Pancreas (tissue), 10 donors: Measurements from ENCODE around the gene PRKCA. TPM values are rescaled to one million over a fixed set of nuclear protein-coding genes. Genes with fewer than 3 reads are reported as not detected.

Experiments used
- ATAC-seq, 4 donors: fragments of 200-7000 bp; cut with Tn5 transposase; one replicate each; pipeline versions ENCODE4 v1.8.0 to v1.9.1; 2020; ENCODE audit warnings: mild to moderate bottlenecking in 4 of 4, moderate library complexity in 4 of 4
- DNase-seq, 6 donors: peaks; one replicate each; pipeline ENCODE4 v3.0.0-alpha.2; 2020
- FAIRE-seq: peaks from 2 replicates; lab custom pipeline; 2012; peaks lifted over from hg19 to GRCh38; lab: Jason Lieb, UNC
- H3K27ac ChIP-seq, 4 donors: fragments of 200-600 bp; sonication (generic); 1 replicate in 3 of 4; 2 replicates in 1 of 4; pipeline versions ENCODE4 v1.5.0 to v1.8.0; 2020
- H3K27me3 ChIP-seq, 4 donors: fragments of 200-600 bp; one replicate each; pipeline ENCODE4 v1.8.0; 2021
- H3K36me3 ChIP-seq, 3 donors: fragments of 200-600 bp; sonication (generic) in 1 of 3; one replicate each; pipeline versions ENCODE4 v1.5.0 to v1.8.0; 2020 to 2021
- H3K4me1 ChIP-seq, 3 donors: fragments of 200-600 bp; one replicate each; pipeline ENCODE4 v1.8.0; 2021
- H3K4me3 ChIP-seq, 4 donors: fragments of 200-600 bp; sonication (generic) in 2 of 4; one replicate each; pipeline versions ENCODE4 v1.5.0 to v1.8.0; 2020 to 2021
- H3K9me3 ChIP-seq, 4 donors: fragments of 200-600 bp; one replicate each; pipeline ENCODE4 v1.8.0; 2021
- WGBS, 2 donors: extraction: QIAGEN DNeasy Blood & Tissue Kit; methylation state at CpG; one replicate each; pipeline ENCODE4 v1.1.7; 2013; 5-methylcytosine and 5-hydroxymethylcytosine counted together
- intact Hi-C, 3 donors: fragments of 100-400 bp; cut with DNase I; formaldehyde crosslinking; loops; one replicate each; pipeline versions ENCODE4 v1.11.1 to v1.14.2; 2022
- polyA plus RNA-seq, 2 donors: library from polyadenylated mRNA; stranded (reverse); fragments of 200-250 nt; gene quantifications; one replicate each; pipeline ENCODE4 v1.2.3, GENCODE V29; 2013
- total RNA-seq, 6 donors: library from RNA; stranded (reverse); fragmentation: NEBNext Ultra II Directional in 4 of 6; extraction: Animal tissue kit (Norgen Biotek cat#: 25700) in 4 of 6; gene quantifications; one replicate each; pipeline versions ENCODE4 v1.2.1 to v1.2.4, GENCODE V29; 2021 to 2023
- TF ChIP-seq, protein P1 (sequence below), 4 donors: fragments of 200-600 bp; sonication (generic) in 3 of 4; IDR thresholded peaks; one replicate each; pipeline versions ENCODE4 v1.5.0 to v1.8.0; 2021; ENCODE audit warnings: antibody characterized with exemption in 4 of 4
- donor health status: healthy with polysubstance abuse.
- donor health status: DM: no; HTN: no; CAD: no; lungs with moderate emphysema.
- donor health status: DM: no; HTN: no; CAD: no.
- donor health status: control.
- donor health status: control.
- donor health status: Bipolar disorder and iron deficiency.
- donor health status: DM: yes; HTN: yes; CAD: no.
- donor health status: DM: no; HTN: no; CAD: no.
- donor health status: DM: no; HTN: no; CAD: no.
- donor health status: DM: yes; HTN: yes; CAD: no.

PRKCA gene
- total and polyA plus RNA-seq, 8 donors: 3.5 to 22.3 (median 10.2) TPM

DNA sequence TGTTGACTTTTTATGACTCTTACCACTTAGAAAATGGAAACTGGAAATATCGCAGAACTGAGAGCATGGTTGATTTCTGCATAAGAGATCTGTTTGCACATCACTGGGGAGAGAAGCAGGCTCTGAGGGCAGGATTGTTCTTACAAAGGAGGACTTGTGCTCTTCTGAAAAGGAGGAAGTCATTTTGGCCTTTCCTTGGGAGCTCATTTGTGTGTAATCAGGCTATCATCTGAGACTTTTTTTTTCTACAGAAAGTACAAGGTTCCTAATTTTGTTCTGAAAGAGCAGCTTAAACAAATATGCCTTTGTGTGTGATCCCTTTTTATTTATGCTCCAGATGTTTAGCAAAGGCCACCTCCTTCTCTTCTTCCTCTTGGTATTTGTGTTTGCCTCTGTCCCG, 386.8 kb downstream of the PRKCA start:
- Histone ChIP-seq H3K27me3 (no peaks in the 10 kb centered on the region), H3K9me3 (no peaks in the 10 kb centered on the region), H3K36me3 (peaks cover 0 to 10% (median 0%) of the 10 kb centered on the region in 3 donors), H3K4me1 (no peaks in the 10 kb centered on the region), H3K4me3 (no peak overlapping the region), H3K27ac (no peak overlapping the region)
- ATAC-seq (no peak), DNase-seq (no peak), FAIRE-seq (no peak)
- TF ChIP-seq, protein P1, sequence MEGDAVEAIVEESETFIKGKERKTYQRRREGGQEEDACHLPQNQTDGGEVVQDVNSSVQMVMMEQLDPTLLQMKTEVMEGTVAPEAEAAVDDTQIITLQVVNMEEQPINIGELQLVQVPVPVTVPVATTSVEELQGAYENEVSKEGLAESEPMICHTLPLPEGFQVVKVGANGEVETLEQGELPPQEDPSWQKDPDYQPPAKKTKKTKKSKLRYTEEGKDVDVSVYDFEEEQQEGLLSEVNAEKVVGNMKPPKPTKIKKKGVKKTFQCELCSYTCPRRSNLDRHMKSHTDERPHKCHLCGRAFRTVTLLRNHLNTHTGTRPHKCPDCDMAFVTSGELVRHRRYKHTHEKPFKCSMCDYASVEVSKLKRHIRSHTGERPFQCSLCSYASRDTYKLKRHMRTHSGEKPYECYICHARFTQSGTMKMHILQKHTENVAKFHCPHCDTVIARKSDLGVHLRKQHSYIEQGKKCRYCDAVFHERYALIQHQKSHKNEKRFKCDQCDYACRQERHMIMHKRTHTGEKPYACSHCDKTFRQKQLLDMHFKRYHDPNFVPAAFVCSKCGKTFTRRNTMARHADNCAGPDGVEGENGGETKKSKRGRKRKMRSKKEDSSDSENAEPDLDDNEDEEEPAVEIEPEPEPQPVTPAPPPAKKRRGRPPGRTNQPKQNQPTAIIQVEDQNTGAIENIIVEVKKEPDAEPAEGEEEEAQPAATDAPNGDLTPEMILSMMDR (IDR thresholded peaks at IDR 0.05): no peak
- intact Hi-C loops: no loop called here
- 40 to 47% methylated on average over 2 of the region's 2 CpGs for WGBS, 2 donors

DNA sequence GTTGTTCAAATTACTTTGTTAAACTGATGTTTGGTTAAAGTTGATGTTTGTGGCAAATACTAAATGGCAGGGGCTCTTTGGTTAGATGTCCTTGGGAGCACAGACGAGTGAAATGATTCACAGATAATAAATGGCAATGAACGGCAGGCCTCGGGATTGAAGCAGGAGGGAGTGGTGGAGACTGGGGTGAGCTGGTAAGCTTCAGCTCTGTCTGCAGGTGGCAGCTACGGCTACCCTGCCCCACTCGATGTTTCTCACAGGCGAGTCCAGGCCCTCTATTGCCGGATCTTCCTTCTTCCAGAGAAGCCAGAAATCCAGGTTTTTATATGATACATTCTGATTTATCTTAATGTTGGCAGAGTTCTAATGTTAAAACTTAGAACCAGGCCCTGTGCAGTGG, 387.8 kb downstream of the PRKCA start:
- 72 to 84% methylated on average over 7 of the region's 7 CpGs for WGBS, 2 donors
- intact Hi-C loops: no loop called here

DNA sequence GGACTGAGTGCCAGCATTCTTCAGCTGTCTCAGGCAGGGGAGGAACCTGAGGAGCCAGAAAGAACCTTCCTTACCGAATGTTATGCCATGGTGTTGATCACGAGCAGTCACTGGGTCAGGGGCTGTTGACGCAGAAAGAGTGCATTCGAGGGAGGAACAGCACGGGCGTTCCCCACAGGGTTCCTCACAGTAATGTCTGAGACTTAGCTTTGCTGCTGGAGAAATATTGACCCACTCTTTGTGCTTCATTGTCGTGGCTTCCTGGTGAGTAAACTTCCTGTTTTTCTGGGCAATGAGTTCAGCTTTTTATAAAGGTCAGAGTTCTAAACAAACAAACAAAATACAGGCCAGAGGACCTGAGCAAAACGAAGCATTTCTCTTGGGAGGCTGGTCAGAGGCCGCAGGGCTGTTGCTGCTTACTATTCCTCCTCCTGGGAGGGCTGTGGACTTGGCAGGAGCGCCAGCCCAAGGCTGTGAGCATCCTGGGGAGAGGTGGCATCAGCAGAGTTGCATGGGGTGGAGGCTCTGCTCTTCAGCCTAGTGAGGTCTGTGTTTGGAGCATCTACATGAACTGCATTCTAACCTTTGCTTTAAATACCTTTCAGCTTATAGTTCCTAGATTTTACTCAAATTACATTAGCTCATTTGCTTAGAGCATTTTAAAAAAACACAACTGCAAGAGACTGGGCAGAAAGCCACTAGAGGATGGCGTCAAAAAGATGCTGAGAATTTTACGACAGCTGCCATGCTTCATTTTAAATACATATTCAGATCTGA, 389.4 kb downstream of the PRKCA start:
- ATAC-seq: peak in 1 of 4 donors; percentile 30

More for the DNA sequence above, 387.8 kb downstream of the PRKCA start:
- Histone ChIP-seq H3K4me1 (no peaks in the 10 kb centered on the region), H3K27ac (no peak overlapping the region), H3K36me3 (peaks cover 0 to 10% (median 0%) of the 10 kb centered on the region in 3 donors), H3K27me3 (no peaks in the 10 kb centered on the region), H3K9me3 (no peaks in the 10 kb centered on the region), H3K4me3 (no peak overlapping the region)
- ATAC-seq (no peak), DNase-seq (no peak), FAIRE-seq (no peak)
- TF ChIP-seq, protein P1 (IDR thresholded peaks at IDR 0.05): no peak

DNA sequence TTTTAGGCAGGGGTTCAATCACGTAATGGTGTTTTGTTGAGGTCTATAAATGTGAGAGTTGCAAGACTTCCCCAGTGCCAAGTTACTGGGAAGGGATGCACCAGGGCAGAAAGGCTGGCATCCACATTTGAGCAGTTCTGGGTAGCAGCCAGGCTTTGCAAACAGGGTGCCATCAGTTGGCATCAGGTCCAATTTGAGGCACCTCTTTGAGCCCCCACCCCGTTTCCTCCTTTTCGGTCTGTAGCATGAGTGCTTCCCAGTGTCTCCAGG, 389.9 kb downstream of the PRKCA start:
- FAIRE-seq (no peak), DNase-seq (no peak), ATAC-seq (no peak)
- Histone ChIP-seq H3K4me1 (no peaks in the 10 kb centered on the region), H3K36me3 (peaks cover 0 to 10% (median 0%) of the 10 kb centered on the region in 3 donors), H3K4me3 (no peak overlapping the region), H3K9me3 (no peaks in the 10 kb centered on the region), H3K27me3 (no peaks in the 10 kb centered on the region), H3K27ac (no peak overlapping the region)
- TF ChIP-seq, protein P1 (IDR thresholded peaks at IDR 0.05): no peak
- intact Hi-C loops: no loop called here
- whole genome bisulfite sequencing, 2 donors: 74 to 78% methylated on average over 3 of the region's 3 CpGs

More for the DNA sequence above, 389.4 kb downstream of the PRKCA start:
- H3K4me3 ChIP-seq: no peak overlapping the region
- intact Hi-C loops: no loop called here
- H3K9me3 ChIP-seq: no peaks in the 10 kb centered on the region
- TF ChIP-seq, protein P1 (IDR thresholded peaks at IDR 0.05): no peak
- H3K36me3 ChIP-seq: peaks cover 0 to 10% (median 0%) of the 10 kb centered on the region in 3 donors
- H3K27ac ChIP-seq: no peak overlapping the region
- no peak for FAIRE-seq
- 72 to 73% methylated on average over 12 of the region's 12 CpGs for WGBS, 2 donors
- DNase-seq: no peak
- H3K27me3 ChIP-seq: no peaks in the 10 kb centered on the region
- no peaks in the 10 kb centered on the region for H3K4me1 ChIP-seq

DNA sequence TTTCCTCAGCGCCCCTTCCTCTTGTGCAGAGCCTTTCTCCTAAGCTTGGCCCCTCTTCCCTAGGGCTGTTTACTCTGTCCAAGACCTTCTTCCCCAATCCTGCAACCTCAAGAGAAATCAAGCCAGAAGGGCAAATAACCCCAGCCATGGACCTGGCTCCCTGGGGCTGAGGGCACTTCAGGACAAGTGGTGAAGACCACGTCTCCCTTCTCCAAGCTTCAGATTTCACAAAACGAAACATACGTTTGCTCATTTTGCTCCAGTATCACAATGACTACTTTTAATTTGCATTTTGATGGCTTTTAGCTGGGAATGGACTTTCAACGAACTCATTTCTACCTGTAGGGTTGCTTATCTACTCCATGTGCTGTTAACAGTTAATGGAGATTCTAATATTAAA, 392.7 kb downstream of the PRKCA start:
- Histone ChIP-seq H3K4me1 (no peaks in the 10 kb centered on the region), H3K27ac (no peak overlapping the region), H3K9me3 (no peaks in the 10 kb centered on the region), H3K4me3 (no peak overlapping the region), H3K27me3 (no peaks in the 10 kb centered on the region), H3K36me3 (no peaks in the 10 kb centered on the region)
- DNase-seq (no peak), FAIRE-seq (no peak), ATAC-seq (no peak)
- TF ChIP-seq, protein P1 (IDR thresholded peaks at IDR 0.05): no peak
- intact Hi-C loops: no loop called here
- 89 to 91% methylated on average over 5 of the region's 5 CpGs for WGBS, 2 donors
